Measurements from ENCODE around the gene NSD2.
"Not testable (repeated sequence)": the region's sequence is repeated elsewhere in the genome, so short reads cannot be mapped to it uniquely, and the experiment has no call there.

The NSD2 gene

DNA sequence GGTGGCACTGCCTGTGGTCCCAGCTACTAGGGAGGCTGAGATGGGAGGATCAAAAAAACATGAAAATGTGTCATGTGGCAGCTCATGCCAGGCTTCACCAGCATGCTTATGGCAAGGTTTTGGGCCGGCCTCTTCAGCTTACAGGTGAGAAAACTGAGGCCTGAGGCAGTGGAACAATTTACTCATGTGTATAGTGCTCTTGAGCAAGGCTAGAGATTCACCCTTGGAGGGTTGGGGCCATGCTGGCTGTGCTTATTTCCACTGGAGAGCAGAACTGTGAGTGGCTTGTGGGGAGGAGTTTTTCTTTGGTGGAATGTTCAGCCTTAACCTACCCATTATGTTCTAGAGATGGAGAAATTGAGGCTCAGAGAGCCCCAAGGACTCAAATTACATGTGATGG is 31.8 kb downstream of the NSD2 start:
- H3K4me3 ChIP-seq (ENCODE audit: low read length) = no peak overlapping the region
- TF ChIP-seq, protein P1, sequence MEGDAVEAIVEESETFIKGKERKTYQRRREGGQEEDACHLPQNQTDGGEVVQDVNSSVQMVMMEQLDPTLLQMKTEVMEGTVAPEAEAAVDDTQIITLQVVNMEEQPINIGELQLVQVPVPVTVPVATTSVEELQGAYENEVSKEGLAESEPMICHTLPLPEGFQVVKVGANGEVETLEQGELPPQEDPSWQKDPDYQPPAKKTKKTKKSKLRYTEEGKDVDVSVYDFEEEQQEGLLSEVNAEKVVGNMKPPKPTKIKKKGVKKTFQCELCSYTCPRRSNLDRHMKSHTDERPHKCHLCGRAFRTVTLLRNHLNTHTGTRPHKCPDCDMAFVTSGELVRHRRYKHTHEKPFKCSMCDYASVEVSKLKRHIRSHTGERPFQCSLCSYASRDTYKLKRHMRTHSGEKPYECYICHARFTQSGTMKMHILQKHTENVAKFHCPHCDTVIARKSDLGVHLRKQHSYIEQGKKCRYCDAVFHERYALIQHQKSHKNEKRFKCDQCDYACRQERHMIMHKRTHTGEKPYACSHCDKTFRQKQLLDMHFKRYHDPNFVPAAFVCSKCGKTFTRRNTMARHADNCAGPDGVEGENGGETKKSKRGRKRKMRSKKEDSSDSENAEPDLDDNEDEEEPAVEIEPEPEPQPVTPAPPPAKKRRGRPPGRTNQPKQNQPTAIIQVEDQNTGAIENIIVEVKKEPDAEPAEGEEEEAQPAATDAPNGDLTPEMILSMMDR (conservative IDR thresholded peaks at IDR 0.05; ENCODE audit: low read depth, low read length) = no peak
- no peak for DNase-seq (ENCODE audit: low read depth)

DNA sequence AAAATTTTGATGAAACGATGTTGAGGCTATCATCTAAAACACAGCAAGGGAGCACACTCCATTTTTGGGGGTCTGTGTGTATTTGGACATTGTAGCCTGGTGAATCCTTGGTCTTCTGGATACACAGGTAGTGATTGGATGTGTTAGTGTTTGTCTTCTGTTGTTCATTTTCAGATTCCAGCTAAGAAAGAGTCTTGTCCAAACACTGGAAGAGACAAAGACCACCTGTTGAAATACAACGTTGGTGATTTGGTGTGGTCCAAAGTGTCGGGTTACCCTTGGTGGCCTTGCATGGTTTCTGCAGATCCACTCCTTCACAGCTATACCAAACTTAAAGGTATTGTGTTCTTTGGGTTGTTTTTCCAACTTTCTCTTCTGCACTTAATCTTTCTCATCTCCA is 32.8 kb downstream of the NSD2 start:
- TF ChIP-seq, protein P1 (conservative IDR thresholded peaks at IDR 0.05; ENCODE audit: low read depth, low read length) = no peak

DNA sequence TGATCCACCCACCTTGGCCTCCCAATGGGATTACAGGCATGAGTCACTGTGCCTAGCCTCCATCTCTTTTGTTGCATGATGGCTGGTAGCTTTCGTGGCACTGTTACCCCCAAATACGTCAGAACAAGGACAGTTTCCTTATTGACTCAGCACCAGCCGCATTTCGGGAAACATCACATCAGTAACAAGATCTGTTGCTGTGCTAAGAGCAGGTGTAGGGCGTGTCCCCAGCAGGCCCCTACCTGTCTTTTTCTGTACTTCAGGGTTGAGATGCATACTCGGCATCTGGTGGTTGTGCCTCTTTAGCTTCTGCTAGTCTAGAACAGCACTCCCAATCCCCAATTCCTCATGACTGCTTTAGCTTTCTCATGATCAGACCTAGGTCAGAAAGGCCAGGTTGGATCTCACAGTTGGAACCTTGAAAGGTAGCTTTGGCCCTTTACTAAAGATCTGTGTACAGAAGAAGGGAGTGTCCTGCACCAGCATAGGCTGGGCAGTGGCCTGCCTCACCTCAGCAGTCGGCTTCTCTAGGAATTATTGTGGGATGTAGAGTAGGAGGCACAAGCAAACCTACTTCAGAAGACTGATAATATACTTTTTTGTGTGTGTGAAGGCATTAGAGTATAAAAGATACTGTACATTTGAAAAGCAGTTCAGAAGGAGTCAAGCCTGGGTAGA is 36.8 kb downstream of the NSD2 start:
- TF ChIP-seq, protein P1 (conservative IDR thresholded peaks at IDR 0.05; ENCODE audit: low read depth, low read length) = no peak
- no peak for DNase-seq (ENCODE audit: low read depth)
- H3K4me3 ChIP-seq (ENCODE audit: low read length) = no peak overlapping the region

More for the DNA sequence above, 32.8 kb downstream of the NSD2 start:
- no peak for DNase-seq (ENCODE audit: low read depth)
- H3K4me3 ChIP-seq (ENCODE audit: low read length) = no peak overlapping the region

DNA sequence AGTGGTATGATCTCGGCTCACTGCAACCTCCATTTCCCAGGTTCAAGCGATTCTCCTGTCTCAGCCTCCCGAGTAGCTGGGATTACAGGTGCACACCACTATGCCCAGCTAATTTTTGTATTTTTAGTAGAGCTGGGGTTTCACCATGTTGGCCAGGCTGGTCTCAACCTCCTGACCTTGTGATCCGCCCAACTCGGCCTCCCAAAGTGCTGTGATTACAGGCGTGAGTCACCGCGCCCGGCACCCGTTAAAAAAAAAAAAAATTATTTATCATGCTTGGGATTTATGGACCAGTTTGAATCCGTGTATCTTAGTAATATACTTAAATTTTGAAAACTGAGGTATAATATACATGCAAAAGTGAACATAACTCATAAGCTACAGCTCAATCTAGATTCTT is 38.5 kb downstream of the NSD2 start:
- not testable (repeated sequence) for H3K4me3 ChIP-seq (ENCODE audit: low read length); DNase-seq (ENCODE audit: low read depth)

DNA sequence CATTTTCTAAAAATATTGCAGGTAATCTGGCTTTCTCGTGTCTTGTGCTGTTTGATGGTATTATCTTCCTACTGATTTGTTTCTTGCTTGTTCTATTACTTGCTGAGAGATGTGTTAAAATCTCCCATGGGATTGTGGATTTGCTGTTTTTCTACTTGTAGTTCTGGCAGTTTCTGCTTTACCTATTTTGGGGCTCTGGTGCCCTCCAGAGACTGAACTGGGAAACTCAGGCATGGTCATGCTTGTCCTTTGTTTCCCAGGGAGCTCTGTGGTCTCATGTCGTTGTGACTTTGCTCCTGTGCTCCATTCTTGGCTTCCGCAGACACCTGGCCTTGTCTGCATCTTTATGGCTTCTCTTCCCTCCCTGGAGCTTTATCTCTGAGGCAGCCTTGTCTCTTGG is 39.5 kb downstream of the NSD2 start:
- TF ChIP-seq, protein P1 (conservative IDR thresholded peaks at IDR 0.05; ENCODE audit: low read depth, low read length) = peak; percentile 78
- no peak for DNase-seq (ENCODE audit: low read depth)
- H3K4me3 ChIP-seq (ENCODE audit: low read length) = no peak overlapping the region

DNA sequence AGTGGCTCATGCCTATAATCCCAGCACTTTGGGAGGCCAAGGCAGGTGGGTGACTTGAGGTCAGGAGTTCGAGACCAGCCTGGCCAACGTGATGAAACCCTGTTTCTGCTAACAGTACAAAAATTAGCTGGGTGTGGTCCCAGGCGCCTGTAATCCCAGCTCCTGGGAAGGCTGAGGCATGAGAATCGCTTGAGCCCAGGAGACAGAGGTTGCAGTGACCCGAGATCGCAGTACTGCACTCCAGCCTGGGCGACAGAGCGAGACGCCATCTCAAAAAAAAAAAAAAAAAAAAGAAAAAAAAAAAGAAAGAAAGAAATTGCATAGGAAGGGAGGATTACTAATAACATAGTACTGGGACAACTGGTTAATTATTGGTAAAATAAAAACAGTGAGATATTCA is 40.1 kb downstream of the NSD2 start:
- H3K4me3 ChIP-seq (ENCODE audit: low read length); DNase-seq (ENCODE audit: low read depth): not testable (repeated sequence)

DNA sequence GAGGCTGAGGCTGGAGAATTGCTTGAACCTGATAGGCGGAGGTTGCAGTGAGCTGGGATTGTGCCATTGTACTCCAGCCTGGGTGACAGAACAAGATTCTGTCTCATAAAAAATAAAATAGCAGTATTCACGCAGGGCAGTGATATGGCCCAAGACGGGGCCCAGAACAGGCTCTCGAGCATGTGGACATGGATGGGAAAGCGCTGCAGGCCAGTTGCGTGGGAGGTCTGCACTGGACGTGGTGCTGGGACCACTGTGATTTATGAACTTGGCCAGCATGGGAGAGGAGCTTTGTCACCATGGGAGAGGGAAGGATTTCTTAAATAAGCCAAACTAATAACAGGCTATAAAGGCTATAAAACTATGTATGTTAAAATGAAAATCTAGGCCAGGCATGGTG is 51.6 kb downstream of the NSD2 start:
- TF ChIP-seq, protein P1 (conservative IDR thresholded peaks at IDR 0.05; ENCODE audit: low read depth, low read length) = no peak
- no peak for DNase-seq (ENCODE audit: low read depth)
- H3K4me3 ChIP-seq (ENCODE audit: low read length) = no peak overlapping the region

DNA sequence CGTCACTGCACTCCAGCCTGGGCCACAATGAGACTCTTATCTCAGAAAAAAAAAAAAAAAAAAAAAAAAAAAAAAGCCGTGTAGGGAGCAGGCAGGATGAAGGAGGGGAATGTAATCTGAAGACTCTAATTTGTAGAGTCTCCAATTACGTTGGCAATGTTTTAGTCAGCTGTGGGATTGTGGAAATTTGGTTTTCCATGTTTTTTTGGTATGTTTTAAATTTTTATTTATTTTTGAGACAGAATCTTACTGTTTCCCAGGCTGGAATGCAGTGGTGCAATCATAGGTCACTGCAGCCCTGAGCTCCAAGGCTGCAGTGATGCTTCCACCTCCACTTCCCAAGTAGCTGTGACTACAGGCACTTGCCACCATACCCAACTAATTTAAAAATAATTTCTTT is 56.5 kb downstream of the NSD2 start:
- no peak overlapping the region for H3K4me3 ChIP-seq (ENCODE audit: low read length)
- DNase-seq (ENCODE audit: low read depth) = no peak
- TF ChIP-seq, protein P1 (conservative IDR thresholded peaks at IDR 0.05; ENCODE audit: low read depth, low read length) = no peak

All from retinal pigment epithelial cell (primary cell).